CD4-positive, alpha-beta T cell (primary cell): ENCODE measurements around the gene NFYB. TPM values are rescaled to one million over a fixed set of nuclear protein-coding genes. Genes with fewer than 3 reads are reported as not detected.

Source experiments
- ATAC-seq: fragments of 200-7000 bp; cut with Tn5 transposase; one replicate; pipeline ENCODE4 v1.10.0; 2022; ENCODE audit warnings: mild to moderate bottlenecking; ENCODE audit not compliant: poor library complexity
- CTCF ChIA-PET: fragments of 350-600 bp; sonication (Branson Sonifier 250); formaldehyde crosslinking; loops from one replicate; lab custom pipeline; 2021; ENCODE audit warnings: antibody characterized with exemption, inconsistent platforms; lab: Charles Lee
- POLR2A ChIA-PET: fragments of 350-600 bp; sonication (Branson Sonifier 250); formaldehyde crosslinking; loops from one replicate; lab custom pipeline; 2021; ENCODE audit warnings: antibody characterized with exemption, inconsistent platforms; lab: Charles Lee
- DNase-seq, 14 experiments: peaks; one replicate each; pipeline ENCODE4 v3.0.0-alpha.2; 2013 to 2020; ENCODE audit warnings: mixed read lengths in 2 of 14
- H3K27ac ChIP-seq, 2 donors: one replicate each; pipeline versions ENCODE4 v1.5.1 to v1.7.0; 2013; ENCODE audit warnings: low read length in 2 of 2, low read depth in 1 of 2, mild to moderate bottlenecking in 1 of 2
- H3K27me3 ChIP-seq, 2 experiments: 1 replicate in 1 of 2; 2 replicates in 1 of 2; pipeline versions ENCODE4 v1.6.1 to v1.7.0; 2013; ENCODE audit warnings: low read length in 2 of 2, control low read depth in 1 of 2, mild to moderate bottlenecking in 1 of 2, moderate library complexity in 1 of 2; ENCODE audit not compliant: insufficient read depth in 2 of 2, control insufficient read depth in 1 of 2
- H3K36me3 ChIP-seq: one replicate; pipeline ENCODE4 v1.6.1; 2013; ENCODE audit warnings: low read length, control low read depth; ENCODE audit not compliant: insufficient read depth
- H3K4me1 ChIP-seq: one replicate; pipeline ENCODE4 v1.6.1; 2013; ENCODE audit warnings: low read length, control low read depth; ENCODE audit not compliant: insufficient read depth
- H3K4me3 ChIP-seq: one replicate; pipeline ENCODE4 v1.5.1; 2013; ENCODE audit warnings: mild to moderate bottlenecking, low read length, moderate library complexity
- H3K9me3 ChIP-seq, 2 experiments: 1 replicate in 1 of 2; 2 replicates in 1 of 2; pipeline versions ENCODE4 v1.6.1 to v1.7.0; 2013; ENCODE audit warnings: low read length in 2 of 2, mild to moderate bottlenecking in 2 of 2, control low read depth in 1 of 2, moderate library complexity in 1 of 2; ENCODE audit not compliant: control insufficient read depth in 1 of 2, insufficient read depth in 1 of 2
- H3K27ac Mint-ChIP-seq: one replicate; pipeline ENCODE4 v1.8.0; 2020; ENCODE audit warnings: mixed read lengths
- H3K27me3 Mint-ChIP-seq: one replicate; pipeline ENCODE4 v1.8.0; 2021; ENCODE audit warnings: mixed read lengths
- H3K36me3 Mint-ChIP-seq: one replicate; pipeline ENCODE4 v1.8.0; 2021; ENCODE audit warnings: low read depth, mixed read lengths
- H3K4me1 Mint-ChIP-seq: one replicate; pipeline ENCODE4 v1.8.0; 2021; ENCODE audit warnings: low read depth, mixed read lengths
- H3K4me3 Mint-ChIP-seq: one replicate; pipeline ENCODE4 v1.8.0; 2020; ENCODE audit warnings: mild to moderate bottlenecking, mixed read lengths
- H3K9me3 Mint-ChIP-seq: one replicate; pipeline ENCODE4 v1.8.0; 2020; ENCODE audit warnings: mixed read lengths
- intact Hi-C, 2 experiments: fragments of 100-400 bp; cut with DNase I in 1 of 2; cut with micrococcal nuclease in 1 of 2; formaldehyde crosslinking; loops; one replicate each; pipeline versions ENCODE4 v1.15.1 to v1.9.0; 2023 to 2025; cut with DNase I, micrococcal nuclease
- total RNA-seq, 174 experiments: library from RNA in 2 of 174; stranded (reverse) in 2 of 174; gene quantifications; one replicate each; pipeline ENCODE4 v1.2.3 and lab custom pipeline; 2021 to 2026
- TF ChIP-seq, protein P1 (sequence below): fragments of 200-600 bp; IDR thresholded peaks from one replicate; pipeline ENCODE4 v1.8.0; 2022; ENCODE audit warnings: antibody characterized with exemption, mild to moderate bottlenecking

NFYB gene
- total RNA-seq, 2 experiments from 2014 or later = 12.8 to 14.6 TPM

DNA sequence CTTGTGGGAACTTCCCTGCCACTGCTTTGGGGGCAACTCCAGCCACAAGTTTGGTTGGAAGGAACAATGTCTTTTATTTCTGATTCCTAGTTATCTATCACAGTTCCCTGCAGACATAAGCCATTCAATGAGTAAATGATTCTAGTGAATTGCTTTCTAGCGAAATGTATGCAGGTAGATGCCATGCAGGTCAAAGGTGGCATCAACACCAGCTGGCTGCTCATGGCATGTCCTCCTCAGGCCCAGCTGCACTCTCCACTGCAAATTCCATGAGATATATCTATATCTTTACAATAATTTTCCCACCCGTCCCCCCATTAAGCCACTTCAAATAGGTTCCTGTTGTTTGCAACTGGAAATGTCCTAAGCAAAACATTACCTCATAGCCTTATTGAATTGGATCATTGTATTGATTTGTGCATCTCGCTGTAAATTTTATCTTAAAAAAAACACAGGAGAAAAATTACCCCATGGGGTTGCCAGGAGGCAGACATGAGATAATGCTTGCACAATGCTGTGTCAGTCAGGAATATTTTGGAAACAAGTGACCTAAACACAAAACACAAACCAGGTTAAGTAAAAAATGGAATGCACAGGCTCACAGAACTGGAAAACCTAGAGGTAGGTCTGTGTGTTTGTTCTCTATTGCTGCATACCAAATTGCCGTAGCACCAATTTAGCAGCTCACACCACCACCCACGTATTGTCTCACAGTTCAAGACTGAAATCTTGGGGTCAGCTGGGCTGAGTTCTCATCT, 44.8 kb upstream of the NFYB start:
- no peak overlapping the region for H3K4me3 ChIP-seq
- H3K4me1 ChIP-seq = no peaks in the 10 kb centered on the region
- peaks cover 0 to 4% of the 10 kb centered on the region in 2 experiments for H3K9me3 ChIP-seq
- H3K27me3 Mint-ChIP-seq = no peaks in the 10 kb centered on the region
- no peaks in the 10 kb centered on the region for H3K36me3 ChIP-seq
- intact Hi-C loops = no loop called here
- H3K27ac Mint-ChIP-seq = no peak overlapping the region
- DNase-seq = no peak
- no peak overlapping the region for H3K4me3 Mint-ChIP-seq
- H3K27me3 ChIP-seq = no peaks in the 10 kb centered on the region
- no peaks in the 10 kb centered on the region for H3K4me1 Mint-ChIP-seq
- no peaks in the 10 kb centered on the region for H3K36me3 Mint-ChIP-seq
- H3K9me3 Mint-ChIP-seq = peaks cover 3% of the 10 kb centered on the region
- no peak for ATAC-seq
- TF ChIP-seq, protein P1, sequence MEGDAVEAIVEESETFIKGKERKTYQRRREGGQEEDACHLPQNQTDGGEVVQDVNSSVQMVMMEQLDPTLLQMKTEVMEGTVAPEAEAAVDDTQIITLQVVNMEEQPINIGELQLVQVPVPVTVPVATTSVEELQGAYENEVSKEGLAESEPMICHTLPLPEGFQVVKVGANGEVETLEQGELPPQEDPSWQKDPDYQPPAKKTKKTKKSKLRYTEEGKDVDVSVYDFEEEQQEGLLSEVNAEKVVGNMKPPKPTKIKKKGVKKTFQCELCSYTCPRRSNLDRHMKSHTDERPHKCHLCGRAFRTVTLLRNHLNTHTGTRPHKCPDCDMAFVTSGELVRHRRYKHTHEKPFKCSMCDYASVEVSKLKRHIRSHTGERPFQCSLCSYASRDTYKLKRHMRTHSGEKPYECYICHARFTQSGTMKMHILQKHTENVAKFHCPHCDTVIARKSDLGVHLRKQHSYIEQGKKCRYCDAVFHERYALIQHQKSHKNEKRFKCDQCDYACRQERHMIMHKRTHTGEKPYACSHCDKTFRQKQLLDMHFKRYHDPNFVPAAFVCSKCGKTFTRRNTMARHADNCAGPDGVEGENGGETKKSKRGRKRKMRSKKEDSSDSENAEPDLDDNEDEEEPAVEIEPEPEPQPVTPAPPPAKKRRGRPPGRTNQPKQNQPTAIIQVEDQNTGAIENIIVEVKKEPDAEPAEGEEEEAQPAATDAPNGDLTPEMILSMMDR = no peak
- ChIA-PET CTCF (no interaction called here), POLR2A (no interaction called here)
- no peak overlapping the region for H3K27ac ChIP-seq

DNA sequence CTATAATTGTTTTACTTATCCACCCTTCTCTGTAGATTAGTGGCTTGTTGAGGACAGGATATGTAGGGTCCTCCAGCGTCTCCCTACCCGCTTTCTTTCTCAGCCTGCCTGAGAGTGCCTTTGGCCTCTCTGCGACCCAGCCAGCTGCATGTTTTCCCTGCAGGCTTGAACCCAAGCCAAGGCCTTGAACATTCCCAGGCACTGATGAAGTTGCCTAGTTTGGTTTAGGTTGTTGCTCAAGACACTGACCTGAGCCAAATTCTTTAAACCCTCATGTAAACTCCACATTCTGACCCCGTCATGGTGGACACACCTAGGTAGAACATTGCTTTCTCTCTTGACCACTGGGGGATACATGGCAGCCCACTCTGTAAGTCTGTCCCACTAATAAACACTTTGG, 44.1 kb upstream of the NFYB start:
- Histone ChIP-seq H3K36me3 (no peaks in the 10 kb centered on the region), H3K9me3 (peaks cover 0 to 4% of the 10 kb centered on the region in 2 experiments), H3K4me3 (no peak overlapping the region), H3K27ac (no peak overlapping the region), H3K4me1 (no peaks in the 10 kb centered on the region), H3K27me3 (no peaks in the 10 kb centered on the region)
- H3K4me3 Mint-ChIP-seq = no peak overlapping the region
- no peaks in the 10 kb centered on the region for H3K36me3 Mint-ChIP-seq
- H3K9me3 Mint-ChIP-seq = peaks cover 3% of the 10 kb centered on the region
- POLR2A ChIA-PET = no interaction called here
- intact Hi-C loops = no loop called here
- no peak overlapping the region for H3K27ac Mint-ChIP-seq
- TF ChIP-seq, protein P1 = no peak
- CTCF ChIA-PET = no interaction called here
- ATAC-seq (no peak), DNase-seq (no peak)
- H3K4me1 Mint-ChIP-seq = no peaks in the 10 kb centered on the region
- no peaks in the 10 kb centered on the region for H3K27me3 Mint-ChIP-seq

DNA sequence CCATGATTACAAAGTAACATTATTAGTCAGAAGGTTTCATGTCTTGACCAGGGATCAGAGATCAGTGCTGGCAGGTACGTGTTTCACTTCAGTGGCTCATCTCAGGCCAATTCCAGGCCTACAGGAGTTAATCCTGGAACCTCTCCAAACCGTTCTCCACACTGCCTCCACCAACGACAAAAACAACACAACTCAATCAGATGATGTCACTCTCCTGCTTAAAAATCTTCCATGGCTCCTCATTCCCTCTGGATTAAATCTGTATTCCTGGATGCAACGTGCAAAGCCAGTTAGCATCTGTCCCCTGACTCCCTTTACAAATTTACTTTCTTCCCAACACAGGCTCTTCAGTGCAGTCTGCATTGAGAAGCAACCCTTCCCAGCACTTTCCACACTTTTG, 43.3 kb upstream of the NFYB start:
- Histone ChIP-seq H3K27me3 (no peaks in the 10 kb centered on the region), H3K4me3 (no peak overlapping the region), H3K36me3 (no peaks in the 10 kb centered on the region), H3K4me1 (no peaks in the 10 kb centered on the region), H3K27ac (no peak overlapping the region), H3K9me3 (peaks cover 0 to 4% of the 10 kb centered on the region in 2 experiments)
- peaks cover 3% of the 10 kb centered on the region for H3K9me3 Mint-ChIP-seq
- no peak overlapping the region for H3K4me3 Mint-ChIP-seq
- TF ChIP-seq, protein P1 = no peak
- H3K36me3 Mint-ChIP-seq = no peaks in the 10 kb centered on the region
- no peaks in the 10 kb centered on the region for H3K27me3 Mint-ChIP-seq
- ATAC-seq = no peak
- ChIA-PET CTCF (no interaction called here), POLR2A (no interaction called here)
- no peaks in the 10 kb centered on the region for H3K4me1 Mint-ChIP-seq
- no peak overlapping the region for H3K27ac Mint-ChIP-seq
- intact Hi-C loops = no loop called here
- no peak for DNase-seq
